ENCODE results near the gene PLCH2. TPM values are rescaled to one million over a fixed set of nuclear protein-coding genes. Genes with fewer than 3 reads are reported as not detected.

Gene PLCH2
- total and polyA plus RNA-seq, 2 donors (not counting 3 experiments of a cell fraction or from before 2014, with no cell fraction given): 0.19 to 0.31 TPM

DNA sequence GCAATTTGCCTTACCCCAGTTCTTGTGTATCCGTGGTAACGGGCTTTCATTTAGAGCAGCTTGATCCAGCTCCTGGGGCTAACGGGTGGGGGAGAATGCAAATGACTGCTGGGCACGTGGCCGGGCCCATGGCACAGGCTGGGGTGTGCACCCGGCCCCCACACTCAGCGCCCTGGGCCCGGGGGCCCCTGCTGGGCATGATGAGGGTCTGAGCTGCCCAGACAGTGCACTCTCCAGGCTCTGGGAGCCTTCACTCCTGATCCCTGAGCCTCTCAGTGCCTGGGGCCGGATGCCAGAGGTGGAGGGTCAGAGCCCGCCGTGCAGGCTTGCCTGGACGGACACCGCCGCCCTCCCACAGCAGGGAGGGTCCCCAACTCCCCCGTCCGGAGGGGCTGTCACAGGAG, 43.6 kb upstream of the PLCH2 start:
- H3K79me2 ChIP-seq (ENCODE audit: control insufficient read depth, insufficient read depth, low read length): no peaks in the 10 kb centered on the region
- POLR2A ChIA-PET: no interaction called here
- CTCF ChIA-PET: interaction anchor here (2.0 kb wide), 1 partner anchor 115 kb away, joined by 4 read pairs; no protein-coding TSS in a partner anchor

GRCh38 chr1:2433196-2433595, 42.9 kb upstream of the PLCH2 start:
- Histone ChIP-seq H3K27ac (ENCODE audit: insufficient read depth, low read depth, low read length) (no peak overlapping the region), H3K79me2 (ENCODE audit: control insufficient read depth, insufficient read depth, low read length) (no peaks in the 10 kb centered on the region), H3K36me3 (ENCODE audit: control insufficient read depth in 2 of 2, extremely low read depth in 1 of 2, insufficient read depth in 2 of 2, low read length in 2 of 2) (no peaks in the 10 kb centered on the region), H2AFZ (ENCODE audit: low read depth, low read length) (no peak overlapping the region), H3K9me1 (replicated peaks; ENCODE audit: control insufficient read depth, extremely low read depth, insufficient read depth, low read length) (no peaks in the 10 kb centered on the region), H3K9ac (replicated peaks; ENCODE audit: extremely low read depth, insufficient read depth, low read length) (no peak overlapping the region), H3K4me3 (replicated peaks in 1 of 3; ENCODE audit: insufficient read depth in 1 of 3, low read depth in 1 of 3, low read length in 3 of 3) (no peak overlapping the region), H3K4me1 (ENCODE audit: control insufficient read depth, extremely low read depth, insufficient read depth, low read length) (no peaks in the 10 kb centered on the region), H4K20me1 (replicated peaks; ENCODE audit: control insufficient read depth, extremely low read depth, insufficient read depth, low read length) (no peaks in the 10 kb centered on the region), H3K27me3 (ENCODE audit: control insufficient read depth in 2 of 2, insufficient read depth in 2 of 2, low read length in 2 of 2) (no peaks in the 10 kb centered on the region), H3K4me2 (ENCODE audit: insufficient read depth, low read length) (no peak overlapping the region), H3K9me3 (replicated peaks; ENCODE audit: control insufficient read depth, insufficient read depth, low read length) (no peaks in the 10 kb centered on the region)
- dilution Hi-C loops (cut with MboI; ENCODE audit: extremely low pct_ligation_motif_present, low sequenced_read_pairs): no loop called here
- POLR2A ChIA-PET: no interaction called here
- CTCF ChIA-PET: no interaction called here
- DNase-seq (ENCODE audit: low read depth, low spot score): no peak
- intact Hi-C loops (cut with micrococcal nuclease): no loop called here
- no peak for FAIRE-seq
- no peak for TF ChIP-seq FOS (IDR thresholded peaks at IDR 0.05; ENCODE audit: borderline replicate concordance, insufficient read depth, low read length)
- no peak for TF ChIP-seq POLR2A (IDR thresholded peaks at IDR 0.05; ENCODE audit: low read depth, low read length)
- TF ChIP-seq CTCF (IDR thresholded peaks at IDR 0.05; ENCODE audit: extremely low read depth in 1 of 2, insufficient read depth in 1 of 2, low read depth in 1 of 2, low read length in 2 of 2): no peak
- no peak for TF ChIP-seq POLR2AphosphoS5 (IDR thresholded peaks at IDR 0.05; ENCODE audit: insufficient read depth, low read depth, low read length)
- no peak for TF ChIP-seq JUN (IDR thresholded peaks at IDR 0.05; ENCODE audit: borderline replicate concordance, insufficient read depth, insufficient read length, low read depth)
- TF ChIP-seq MYC (IDR thresholded peaks at IDR 0.05; ENCODE audit: low read depth, low read length): no peak
- no peak for TF ChIP-seq EZH2 (IDR thresholded peaks at IDR 0.05; ENCODE audit: borderline replicate concordance, low read depth, low read length, severe bottlenecking)
- BruUV-seq (replicated peaks): no TSS peak

More for the DNA sequence above, 43.6 kb upstream of the PLCH2 start:
- TF ChIP-seq POLR2A (IDR thresholded peaks at IDR 0.05; ENCODE audit: low read depth, low read length) (no peak), CTCF (IDR thresholded peaks at IDR 0.05; ENCODE audit: extremely low read depth in 1 of 2, insufficient read depth in 1 of 2, low read depth in 1 of 2, low read length in 2 of 2) (no peak)
- intact Hi-C loops (cut with micrococcal nuclease) (no loop called here), dilution Hi-C loops (cut with MboI; ENCODE audit: extremely low pct_ligation_motif_present, low sequenced_read_pairs) (no loop called here)
- Histone ChIP-seq H3K27ac (ENCODE audit: insufficient read depth, low read depth, low read length) (no peak overlapping the region), H4K20me1 (replicated peaks; ENCODE audit: control insufficient read depth, extremely low read depth, insufficient read depth, low read length) (no peaks in the 10 kb centered on the region), H2AFZ (ENCODE audit: low read depth, low read length) (no peak overlapping the region), H3K27me3 (ENCODE audit: control insufficient read depth in 2 of 2, insufficient read depth in 2 of 2, low read length in 2 of 2) (no peaks in the 10 kb centered on the region), H3K9me1 (replicated peaks; ENCODE audit: control insufficient read depth, extremely low read depth, insufficient read depth, low read length) (no peaks in the 10 kb centered on the region), H3K4me2 (ENCODE audit: insufficient read depth, low read length) (no peak overlapping the region), H3K4me1 (ENCODE audit: control insufficient read depth, extremely low read depth, insufficient read depth, low read length) (no peaks in the 10 kb centered on the region), H3K36me3 (ENCODE audit: control insufficient read depth in 2 of 2, extremely low read depth in 1 of 2, insufficient read depth in 2 of 2, low read length in 2 of 2) (no peaks in the 10 kb centered on the region), H3K4me3 (replicated peaks in 1 of 3; ENCODE audit: insufficient read depth in 1 of 3, low read depth in 1 of 3, low read length in 3 of 3) (no peak overlapping the region), H3K9me3 (replicated peaks; ENCODE audit: control insufficient read depth, insufficient read depth, low read length) (no peaks in the 10 kb centered on the region), H3K9ac (replicated peaks; ENCODE audit: extremely low read depth, insufficient read depth, low read length) (no peak overlapping the region)
- FAIRE-seq: no peak
- no peak for DNase-seq (ENCODE audit: low read depth, low spot score)
- no TSS peak for BruUV-seq (replicated peaks)

All from endothelial cell of umbilical vein (primary cell).